Central memory CD4-positive, alpha-beta T cell (primary cell): ENCODE results near the gene DCBLD1.
"Not testable (repeated sequence)": the region's sequence is repeated elsewhere in the genome, so short reads cannot be mapped to it uniquely, and the experiment has no call there.

ENCODE experiments used
- DNase-seq: peaks from one replicate; pipeline ENCODE4 v3.0.0; 2022

The DCBLD1 gene

DNA sequence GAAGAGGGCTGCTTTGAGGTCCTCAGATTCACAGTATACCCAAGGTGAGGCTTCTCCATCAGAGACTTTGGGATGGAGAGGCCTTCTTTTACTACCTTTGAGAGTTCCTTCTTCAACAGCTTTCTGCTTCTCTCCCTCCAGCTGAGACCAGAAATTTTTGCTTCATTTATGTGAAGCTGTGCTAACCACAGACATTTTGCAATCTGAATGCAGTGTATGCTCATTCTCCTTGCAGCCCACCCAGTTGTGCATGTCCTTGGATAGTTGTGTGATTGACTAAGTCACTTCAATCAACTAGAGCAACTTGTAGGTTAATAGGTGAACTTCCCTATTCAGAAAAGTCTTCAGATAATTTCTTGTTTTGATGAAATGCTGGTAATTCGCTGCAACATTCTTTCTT is 20.1 kb downstream of the DCBLD1 start:
- no peak for DNase-seq

DNA sequence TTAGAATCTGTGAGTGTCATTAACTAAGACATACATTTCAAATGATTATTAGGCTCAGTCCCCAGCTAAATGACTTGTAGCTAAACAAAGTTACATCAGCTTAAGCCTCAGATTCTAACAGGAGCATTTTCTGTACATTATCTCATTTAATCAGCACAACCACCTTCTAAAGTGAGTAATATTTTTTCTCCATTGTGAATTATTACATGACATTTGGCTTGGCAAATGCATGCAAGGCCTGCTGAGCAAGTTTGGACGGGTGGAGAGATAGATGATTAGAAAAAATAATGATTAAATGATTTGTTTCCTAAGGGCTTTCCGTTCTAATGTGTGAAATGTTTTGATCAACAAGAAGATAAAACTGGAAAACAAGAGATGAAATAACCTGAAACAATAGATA is 20.7 kb downstream of the DCBLD1 start:
- no peak for DNase-seq

DNA sequence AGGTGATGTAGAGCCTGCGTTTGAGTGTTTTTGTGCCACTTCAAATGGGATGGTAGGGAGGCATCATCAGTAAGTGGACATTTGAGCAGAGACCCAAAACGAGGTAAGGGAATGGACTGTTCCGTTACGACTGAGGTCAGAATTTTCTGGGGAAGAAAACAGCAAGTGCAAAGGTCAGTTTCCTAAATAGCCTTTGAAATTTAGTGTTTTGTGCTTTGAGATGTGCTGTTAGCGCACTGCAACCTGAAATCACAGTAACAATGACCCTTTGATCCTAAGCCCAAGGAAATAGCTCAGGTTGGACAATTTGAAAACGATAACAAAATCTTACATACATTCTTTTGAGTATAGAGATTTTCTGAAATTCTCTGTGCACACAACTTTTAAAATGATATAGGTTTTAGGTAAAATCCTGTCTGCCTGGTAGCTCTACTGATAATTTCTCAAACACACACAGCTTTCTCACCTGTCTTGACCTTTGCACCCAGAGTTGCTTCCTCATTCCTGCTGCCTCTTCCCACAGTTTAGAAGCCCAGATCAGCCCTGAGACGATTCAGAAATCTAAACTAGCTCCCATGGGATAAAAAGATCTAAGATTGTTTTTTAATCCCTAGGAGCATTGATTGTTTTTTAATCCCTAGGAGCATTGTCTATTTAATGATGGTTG is 22.1 kb downstream of the DCBLD1 start:
- DNase-seq: no peak

DNA sequence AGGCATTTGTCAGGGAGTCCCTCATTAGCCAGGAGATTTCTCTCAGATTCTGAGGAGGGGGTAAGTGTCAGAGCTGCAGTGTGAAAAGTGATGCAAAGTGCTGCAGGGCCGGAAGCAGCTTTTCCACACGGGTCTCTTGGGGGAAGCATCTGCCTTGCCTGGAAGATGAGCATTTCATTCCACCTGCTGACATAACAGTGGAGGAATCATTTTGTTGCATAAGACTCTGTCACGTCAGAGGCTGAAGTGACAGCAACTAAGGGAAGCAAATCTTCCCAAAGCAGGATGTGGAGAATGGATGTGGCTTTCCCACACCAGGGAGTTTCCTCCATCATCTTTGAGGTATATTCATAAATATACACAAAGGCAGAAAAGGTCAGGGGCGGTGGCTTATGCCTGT is 22.8 kb downstream of the DCBLD1 start:
- DNase-seq: no peak

DNA sequence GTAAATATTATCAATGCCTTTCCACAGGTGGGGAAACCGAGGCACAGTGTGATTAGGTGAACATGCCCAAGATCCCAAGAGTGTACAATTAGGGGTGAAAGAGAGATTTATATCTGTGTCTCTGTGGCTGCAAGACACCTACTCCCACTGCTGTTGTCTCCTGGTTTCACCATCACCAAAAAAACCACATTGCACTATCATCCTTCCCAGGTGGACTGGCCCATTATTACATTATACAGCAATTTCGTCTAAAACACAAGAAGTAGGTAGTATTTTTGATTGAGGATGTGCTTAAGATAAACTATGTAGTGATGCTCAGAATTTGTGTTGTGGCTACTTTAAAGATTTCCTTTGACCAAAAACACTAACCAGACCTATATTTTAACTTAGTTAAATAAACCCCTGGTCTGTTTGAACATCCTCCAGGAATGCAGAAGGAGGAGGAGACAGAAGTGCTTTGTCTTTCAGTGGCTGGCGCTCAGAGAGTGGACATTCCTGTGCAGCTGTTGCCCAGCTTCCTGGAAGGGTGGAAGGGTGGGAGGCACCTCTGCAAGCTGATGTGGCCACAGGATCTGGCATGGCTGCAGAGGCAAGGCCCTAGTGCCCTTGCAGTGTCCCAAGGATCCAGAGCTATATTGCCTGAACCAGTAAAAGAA is 23.8 kb downstream of the DCBLD1 start:
- DNase-seq: no peak

DNA sequence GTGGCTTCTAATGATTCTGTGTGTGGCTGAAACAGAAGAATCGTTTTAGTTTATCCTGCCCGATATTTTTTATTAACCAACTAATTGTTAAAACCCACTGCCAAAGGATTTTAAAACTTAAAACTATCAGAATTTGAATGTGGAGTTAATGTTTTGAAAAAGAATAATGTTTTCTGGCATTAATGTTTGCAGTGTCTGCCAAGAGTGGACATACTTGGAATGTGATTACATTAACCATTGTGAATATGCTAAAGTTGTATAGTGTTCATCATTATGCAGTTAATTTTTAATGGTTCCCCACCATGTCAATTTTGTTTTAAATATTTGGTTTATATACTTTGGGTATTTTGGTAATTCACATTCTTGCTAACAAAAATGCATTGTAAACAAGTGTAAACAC is 24.4 kb downstream of the DCBLD1 start:
- no peak for DNase-seq

DNA sequence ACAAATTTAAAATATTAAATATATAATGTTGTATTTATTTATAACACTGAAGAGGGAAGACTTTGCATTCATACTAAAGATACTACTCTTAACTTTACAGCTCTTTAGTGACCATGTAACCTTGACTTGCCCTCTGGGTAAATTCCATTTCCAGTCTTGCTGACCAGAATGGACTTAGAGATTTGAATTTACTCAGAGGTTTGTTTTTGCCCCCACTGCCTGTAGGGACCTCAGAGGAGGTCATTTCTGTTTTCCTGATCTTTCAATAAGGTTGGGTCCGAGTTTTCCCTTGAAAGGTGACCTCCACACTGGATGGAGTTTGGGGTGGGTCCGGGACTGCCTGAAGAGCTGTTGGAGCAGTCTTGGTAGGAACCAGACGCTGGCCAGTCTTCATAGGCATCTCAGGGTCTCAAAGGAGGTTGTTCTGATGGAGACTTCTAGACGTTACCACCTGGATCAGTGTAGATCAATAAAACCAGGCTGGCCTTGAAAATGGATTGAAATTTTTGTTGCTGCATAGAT is 26.0 kb downstream of the DCBLD1 start:
- DNase-seq: no peak

DNA sequence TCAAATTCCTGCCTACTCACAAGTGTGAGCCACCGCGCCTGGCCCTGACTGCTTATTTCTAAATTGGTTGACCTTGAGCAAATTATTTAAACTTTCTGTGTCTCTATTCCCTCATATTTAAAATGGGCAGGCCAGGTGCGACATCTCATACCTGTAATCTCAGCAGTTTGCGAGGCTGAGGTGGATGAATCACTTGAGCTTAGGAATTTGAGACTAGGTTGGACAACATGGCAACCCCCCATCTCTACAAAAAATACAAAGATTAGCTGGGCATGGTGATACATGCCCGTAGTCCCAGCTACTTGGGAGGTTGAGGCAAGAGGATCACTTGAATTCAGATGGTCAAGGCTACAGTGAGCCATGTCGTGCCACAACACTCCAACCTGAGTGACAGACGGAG is 26.5 kb downstream of the DCBLD1 start:
- no peak for DNase-seq

DNA sequence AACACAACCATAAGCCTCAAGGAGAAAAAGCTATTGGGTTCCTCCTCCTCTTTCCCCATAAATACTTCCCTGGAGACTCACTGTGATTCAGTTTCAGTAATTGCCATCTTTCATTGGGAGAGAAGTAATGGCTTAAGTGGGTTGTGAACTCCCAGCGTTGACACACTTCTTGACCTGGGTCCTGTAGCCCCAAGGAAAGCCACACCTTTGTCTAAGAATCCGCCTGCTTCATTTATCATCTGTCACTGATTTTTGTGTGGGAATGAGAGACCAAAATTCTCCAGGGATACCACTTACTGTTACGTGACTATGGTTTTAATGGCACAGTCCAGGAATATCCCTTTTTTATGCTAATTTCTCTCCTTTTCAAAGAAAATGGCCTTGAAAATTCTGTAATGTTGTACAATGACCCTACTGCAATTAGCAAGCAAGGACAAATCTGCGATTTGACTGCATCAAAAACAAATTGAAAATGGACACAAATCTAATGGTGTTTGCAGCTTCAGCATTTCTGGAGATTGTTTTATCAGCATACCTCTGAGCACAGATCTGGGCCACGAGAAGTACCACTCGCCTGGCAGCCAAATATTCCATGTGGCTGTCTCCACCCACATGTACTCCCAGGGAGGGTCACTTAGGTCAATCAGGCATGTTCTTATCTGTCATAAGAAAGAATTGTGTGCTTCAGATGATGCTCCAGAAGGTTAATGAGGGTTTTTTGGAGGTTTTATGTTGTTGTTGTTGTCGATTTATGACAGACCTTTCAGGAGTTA is 29.8 kb downstream of the DCBLD1 start:
- DNase-seq: no peak

DNA sequence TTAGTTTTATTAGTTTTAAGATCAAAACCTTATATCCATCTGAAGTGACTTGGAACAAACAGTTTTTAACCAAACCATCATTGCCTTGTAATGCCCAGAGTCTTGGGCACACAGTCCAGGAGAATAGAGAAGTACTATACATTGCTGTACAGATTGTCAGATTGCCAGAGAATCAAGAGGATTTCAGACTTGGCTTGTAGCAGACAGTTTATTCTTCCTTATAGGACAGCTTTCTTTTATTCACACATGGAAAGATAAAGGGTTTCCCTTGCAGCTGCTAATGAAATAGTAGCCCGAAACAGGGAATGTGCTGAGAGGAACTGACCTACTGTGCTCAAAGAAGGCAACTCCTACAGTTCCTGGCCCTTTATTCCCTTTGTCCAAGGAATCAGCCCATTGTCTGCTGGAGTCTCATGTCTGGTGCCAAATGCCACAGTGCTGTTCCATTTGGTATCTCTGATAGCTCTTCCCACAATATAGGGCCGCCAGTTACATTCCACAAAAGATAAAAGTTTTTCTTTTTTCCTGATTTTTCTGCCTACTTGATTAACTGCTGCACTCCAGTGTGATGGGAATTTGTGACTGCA is 30.6 kb downstream of the DCBLD1 start:
- DNase-seq: no peak

DNA sequence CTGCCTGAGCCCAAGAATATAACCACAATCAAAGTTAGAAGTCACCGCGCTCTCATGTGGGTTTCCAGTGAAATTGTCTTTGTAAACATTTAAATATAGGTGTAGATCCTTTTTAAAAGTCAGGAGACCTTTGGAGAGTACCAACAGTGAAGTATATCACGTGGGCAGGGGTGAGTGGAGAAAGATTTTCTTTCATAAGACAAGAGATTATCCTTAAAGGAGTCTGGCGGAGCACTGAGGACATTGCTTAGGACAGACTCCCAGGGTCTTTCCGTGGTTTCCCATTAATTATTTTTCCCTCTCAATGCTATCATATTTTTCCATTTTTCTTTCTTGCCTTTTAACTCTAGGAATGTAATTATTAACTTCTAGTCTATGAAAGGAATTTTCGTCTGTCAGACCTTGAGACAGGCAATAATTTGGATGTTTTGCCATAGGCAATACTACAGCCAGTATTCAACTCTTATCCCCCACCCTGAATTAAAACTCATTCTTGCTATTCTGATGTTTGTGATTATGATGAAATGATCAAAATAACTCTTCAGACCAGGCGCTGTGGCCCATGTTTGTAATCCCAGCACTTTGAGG is 31.4 kb downstream of the DCBLD1 start:
- no peak for DNase-seq

DNA sequence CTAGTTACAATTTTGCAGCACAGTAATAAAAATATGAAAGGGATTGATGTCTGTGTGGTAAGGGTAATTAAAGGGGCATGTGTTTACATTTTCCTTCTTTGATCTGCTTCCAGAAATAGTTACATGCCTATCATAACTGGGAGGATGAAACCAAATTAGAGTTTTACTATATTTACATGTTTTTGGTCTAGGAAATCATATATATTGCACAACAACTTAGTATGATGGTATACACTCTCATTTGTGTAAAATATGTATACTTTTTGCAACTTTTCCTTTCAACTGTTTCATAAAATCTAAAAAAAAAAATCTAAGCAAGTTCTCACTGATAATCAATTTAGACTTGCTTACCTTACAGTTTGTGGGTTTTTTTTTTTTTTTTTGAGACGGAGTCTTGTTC is 32.2 kb downstream of the DCBLD1 start:
- DNase-seq: no peak

DNA sequence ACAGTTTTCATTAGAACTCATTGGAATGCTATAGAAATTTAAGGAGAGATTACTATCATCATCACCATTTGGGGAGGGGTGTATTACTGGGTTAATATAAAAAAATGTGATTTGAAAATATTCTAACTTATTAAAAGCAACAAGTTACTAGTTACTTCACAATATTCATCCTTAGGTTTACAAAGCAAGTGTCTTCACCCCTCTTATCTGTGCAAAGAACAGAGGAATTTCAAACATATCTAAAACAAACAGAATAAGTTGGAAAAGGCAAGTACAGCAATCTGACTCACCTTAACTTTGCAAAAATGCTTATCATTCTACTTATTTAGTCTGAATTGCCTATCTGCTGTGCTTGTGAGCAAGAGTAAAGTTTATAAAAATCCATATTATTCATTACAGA is 32.9 kb downstream of the DCBLD1 start:
- no peak for DNase-seq

DNA sequence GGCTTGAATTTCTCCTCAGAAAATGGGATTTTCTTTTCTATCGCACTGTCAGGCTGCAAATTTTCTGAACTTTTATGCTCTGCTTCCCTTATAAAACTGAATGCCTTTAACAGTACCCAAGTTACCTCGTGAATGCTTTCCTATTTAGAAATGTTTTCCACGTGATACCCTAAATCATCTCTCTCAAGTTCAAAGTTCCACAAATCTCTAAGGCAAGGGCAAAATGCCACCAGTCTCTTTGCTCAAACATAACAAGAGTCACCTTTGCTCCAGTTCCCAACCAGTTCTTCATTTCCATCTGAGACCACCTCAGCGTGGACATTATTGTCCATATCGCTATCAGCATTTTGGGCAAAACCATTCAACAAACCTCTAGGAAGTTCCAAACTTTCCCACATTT is 35.5 kb downstream of the DCBLD1 start:
- DNase-seq: not testable (repeated sequence)

DNA sequence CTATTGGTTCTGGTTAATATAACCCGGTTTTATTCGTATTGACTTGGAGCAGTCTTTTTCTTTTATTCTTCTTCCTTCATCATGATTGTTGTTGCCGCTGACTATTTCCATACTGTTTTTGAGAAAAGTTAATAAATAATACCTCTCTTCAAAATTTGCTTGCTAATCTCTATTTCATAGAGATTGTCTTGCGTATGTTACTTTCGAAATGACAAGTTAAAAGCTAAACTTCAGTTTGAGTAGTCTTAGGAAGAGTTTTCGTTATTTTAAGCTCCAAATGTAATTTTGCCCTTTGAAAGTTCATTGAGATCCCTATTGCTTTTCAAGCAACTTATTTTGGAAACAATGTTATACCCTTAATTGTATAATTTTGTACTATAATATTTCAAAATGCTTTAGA is 36.4 kb downstream of the DCBLD1 start:
- no peak for DNase-seq

DNA sequence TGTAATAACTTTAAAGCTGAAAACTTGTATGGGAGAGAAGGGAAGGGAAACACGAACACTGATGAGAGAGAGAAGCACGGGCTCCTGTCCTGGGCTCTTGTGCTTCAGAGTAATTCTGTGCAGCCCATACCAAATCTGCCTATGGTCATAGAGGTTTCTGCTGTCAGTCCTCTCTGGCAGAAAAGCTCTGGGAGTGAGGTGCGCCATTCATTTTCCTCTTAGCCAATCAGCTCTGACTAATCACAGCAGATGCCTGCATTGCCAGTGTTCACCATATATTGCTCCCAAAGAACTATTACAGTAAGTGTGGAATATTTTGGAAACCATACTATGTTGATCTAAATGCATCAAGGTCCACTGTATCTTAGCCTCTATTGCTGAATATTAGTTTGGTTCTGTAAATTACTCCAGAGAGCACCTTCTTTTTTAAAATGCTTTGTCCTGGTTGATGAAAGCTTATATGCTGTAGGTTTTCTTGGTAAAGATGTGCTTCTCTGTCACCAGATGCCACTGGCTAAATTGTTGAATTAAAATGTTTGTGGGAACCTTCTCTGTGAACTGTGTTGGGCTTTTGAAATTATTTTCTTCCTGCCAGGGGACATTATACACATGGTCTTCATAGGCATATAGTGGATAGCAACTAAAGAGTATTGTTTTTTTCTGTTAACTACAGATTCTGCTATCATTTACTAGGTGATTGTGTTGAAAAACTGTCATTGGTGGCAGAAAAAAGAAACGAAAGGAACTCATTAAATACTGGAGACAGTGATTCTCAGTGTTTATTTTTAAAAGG is 38.3 kb downstream of the DCBLD1 start:
- DNase-seq: no peak

DNA sequence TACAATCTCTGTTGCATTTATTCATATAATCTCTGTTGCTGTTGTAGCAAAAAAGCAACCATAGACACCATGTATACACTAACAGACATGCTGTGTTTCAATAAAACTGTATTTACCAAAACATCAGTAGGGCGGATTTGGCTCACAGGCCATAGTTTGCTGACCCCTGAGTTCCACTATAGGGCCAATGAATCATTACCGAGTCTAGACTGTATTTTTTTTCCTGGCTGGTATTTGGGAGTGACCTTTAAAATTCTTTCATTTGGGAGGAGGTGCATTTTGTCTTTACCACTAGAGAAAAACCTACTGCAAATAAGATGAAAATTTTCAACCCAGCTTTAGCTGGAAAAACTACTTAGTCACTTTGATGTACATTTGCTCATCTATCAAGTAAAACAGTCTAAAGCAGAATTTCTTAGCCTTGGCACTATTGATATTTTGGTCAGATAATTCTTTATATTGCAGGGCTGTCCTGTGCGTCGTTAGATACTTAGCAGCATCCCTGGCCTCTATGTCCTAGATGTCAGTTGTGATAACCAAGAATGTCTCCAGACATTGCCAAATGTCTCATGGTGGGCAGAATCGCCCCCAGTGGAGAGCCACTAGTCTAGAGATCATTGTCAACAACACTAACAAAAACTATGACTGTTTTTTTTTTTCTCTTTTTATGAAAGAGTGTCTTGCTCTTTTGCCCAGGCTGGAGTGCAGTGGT is 39.5 kb downstream of the DCBLD1 start:
- DNase-seq: no peak

DNA sequence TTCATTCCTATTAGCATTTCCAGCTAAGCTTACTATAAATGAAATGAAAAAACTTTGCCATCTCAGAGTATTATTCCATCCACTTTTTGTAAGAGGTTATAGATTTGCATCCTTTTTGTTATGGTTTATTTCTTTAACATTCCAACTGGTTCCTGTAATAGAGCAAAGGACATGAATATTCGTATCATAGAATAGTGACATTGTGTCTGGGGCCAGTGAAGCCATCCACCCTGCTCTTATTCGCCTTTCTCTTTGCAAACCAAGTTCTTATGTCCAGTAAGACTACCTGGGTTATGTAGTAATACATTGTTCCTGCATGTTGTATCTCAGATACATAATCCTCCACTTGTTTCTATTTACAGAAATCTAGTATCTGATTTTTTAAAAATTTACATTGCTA is 43.1 kb downstream of the DCBLD1 start:
- no peak for DNase-seq

DNA sequence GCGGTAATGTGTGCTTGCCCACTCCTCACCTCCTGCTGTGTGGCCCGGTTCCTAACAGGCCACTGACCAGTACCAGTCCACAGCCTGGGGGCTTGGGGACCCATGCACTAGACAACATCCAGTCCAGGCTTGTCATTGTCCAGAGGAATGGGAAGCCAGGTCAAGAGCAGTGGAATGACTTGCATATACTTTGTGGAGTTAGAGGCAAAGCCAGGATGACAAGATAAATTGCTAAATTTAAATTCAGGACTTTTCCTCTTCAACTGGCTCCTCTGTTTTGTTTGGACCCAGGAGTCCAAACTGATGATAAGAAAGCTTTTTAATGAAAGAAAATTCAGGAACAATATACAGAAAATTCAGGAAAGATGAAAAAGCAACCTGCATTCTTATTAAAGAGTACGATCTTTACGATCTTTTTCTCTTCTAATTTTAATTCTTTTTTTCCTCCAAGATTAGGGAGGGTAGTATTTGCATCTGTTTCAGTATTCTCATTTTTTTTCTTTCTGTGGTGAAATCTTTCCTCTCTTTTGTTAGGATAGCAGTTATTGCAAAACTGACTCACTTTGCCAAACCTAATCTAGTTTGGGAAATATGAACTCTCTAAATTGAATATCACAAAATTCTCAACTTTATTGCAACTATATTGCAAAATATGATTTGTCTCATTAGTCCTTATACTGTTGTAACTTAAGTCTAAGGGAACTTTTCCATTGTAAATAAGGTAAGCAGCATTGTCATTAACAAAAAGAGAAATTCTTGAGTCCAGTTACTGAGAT is 48.2 kb downstream of the DCBLD1 start:
- no peak for DNase-seq

DNA sequence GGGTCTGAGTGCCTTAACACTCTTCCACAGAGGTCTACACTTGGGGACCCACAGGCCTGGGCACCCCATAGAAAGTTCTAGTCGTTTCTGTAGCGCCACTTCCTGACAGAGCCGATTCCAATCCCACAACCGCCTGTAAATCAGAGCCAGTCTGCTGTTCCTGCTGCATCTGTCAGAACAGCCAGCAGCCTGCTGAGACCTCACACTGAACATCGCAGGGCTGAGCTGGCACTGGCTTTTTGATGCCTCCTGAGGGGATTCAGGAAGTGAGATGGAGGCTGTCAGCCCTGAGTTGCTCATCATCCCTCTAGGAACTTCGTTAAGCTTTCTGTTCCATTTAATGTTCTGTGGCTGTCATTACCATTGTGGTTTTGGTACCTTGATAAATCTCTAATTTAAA is 48.9 kb downstream of the DCBLD1 start:
- DNase-seq: no peak
